T1000 (cell line): ENCODE data around the gene INS.

Experiments used
- DNase-seq: peaks from one replicate; lab custom pipeline; 2025; ENCODE audit warnings: mixed read lengths; lab: John Stamatoyannopoulos, UW

The INS gene

GRCh38 chr11:2164861-2165555, 4.0 kb upstream of the INS start:
- DNase-seq = no peak

DNA sequence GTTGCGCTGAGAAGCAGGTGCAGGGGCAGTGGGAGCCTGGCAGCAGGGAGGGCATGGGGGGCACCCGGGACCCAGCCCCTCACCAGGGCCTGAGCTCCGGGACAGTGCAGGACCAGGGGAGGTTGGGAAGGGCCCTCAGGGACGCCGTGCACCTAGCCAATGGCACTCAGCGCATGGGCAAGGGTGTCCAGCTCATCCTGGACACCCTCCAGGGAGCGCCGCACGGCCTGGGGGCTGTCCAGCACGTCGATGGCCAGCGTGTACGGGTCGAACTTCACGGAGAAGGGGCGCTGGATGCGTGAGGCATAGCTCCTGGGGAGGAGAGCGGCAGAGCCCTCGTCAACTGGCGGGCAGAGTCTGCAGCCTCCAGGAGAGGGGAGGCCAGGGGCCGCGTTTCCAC, 3.1 kb upstream of the INS start:
- DNase-seq = no peak

DNA sequence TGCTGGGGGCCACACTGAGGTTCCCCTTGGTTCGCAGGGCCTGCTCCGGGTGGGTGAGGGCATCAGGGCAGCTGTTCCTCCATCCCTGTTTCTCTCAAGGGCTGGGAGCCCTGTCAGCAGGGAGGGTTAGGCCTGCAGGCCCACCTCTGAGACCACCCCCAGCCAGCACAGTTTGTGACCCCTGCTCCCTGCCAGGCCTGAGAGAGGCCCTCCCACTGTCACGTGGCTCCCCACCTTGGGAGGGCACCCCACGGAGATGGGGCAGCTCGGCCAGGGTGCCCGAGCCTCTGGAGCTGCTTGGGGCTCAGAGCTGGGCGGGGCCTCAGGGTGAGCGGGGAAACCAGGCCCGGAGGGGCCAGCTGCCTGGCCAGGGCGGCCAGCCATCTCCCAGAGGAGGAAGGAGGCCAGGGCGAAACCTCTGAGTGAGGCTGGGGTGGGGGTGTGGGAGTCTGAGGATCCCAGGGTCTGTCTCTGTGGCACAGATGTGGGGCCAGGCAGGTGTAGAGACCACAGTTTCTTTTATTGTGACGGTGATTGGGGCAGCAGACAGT, 2.5 kb upstream of the INS start:
- no peak for DNase-seq

DNA sequence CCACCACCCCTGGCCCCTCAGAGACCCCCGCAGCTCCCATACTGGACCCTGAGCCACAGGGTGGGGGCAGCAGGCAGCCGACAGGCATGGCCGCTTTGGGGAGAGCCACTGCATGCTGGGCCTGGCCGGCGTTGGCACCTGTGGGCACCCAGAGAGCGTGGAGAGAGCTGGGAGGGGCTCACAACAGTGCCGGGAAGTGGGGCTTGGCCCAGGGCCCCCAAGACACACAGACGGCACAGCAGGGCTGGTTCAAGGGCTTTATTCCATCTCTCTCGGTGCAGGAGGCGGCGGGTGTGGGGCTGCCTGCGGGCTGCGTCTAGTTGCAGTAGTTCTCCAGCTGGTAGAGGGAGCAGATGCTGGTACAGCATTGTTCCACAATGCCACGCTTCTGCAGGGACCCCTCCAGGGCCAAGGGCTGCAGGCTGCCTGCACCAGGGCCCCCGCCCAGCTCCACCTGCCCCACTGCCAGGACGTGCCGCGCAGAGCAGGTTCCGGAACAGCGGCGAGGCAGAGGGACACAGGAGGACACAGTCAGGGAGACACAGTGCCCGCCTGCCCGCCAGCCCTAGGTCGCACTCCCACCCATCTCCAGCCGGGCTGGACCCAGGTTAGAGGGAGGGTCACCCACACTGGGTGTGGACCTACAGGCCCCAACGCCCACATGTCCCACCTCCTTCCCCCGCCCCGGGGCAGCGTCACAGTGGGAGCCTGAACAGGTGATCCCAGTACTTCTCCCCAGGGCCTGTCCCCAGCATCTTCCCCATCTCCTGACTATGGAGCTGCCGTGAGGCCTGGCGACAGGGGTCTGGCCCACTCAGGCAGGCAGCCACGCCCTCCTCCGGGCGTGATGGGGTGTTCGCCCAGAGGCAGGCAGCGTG, 1.2 kb downstream of the INS start:
- DNase-seq = no peak

DNA sequence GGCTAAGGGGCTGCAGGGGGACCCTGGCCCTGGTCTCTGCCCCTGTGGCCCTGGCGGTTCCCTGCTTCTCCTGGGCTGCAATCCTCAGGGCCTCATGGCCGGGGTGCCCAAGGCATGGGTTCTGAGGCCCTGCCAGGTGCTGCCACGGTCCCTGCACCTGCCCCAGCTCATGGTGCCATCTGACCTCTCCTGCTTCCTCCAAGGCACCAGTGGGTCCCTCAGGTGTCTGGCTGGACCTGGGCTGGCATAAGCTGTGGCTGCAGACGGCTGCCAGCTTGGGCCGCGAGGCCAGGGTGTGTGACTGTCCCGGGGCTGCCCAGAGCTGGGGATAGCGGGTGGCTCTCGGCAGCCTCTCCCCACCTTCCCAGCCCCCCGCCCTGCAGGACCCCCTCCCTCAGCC, 2.0 kb downstream of the INS start:
- no peak for DNase-seq

- DNase-seq = no peak
These were observed 2.7 kb downstream of the INS start for GRCh38 chr11:2158296-2158737.

DNA sequence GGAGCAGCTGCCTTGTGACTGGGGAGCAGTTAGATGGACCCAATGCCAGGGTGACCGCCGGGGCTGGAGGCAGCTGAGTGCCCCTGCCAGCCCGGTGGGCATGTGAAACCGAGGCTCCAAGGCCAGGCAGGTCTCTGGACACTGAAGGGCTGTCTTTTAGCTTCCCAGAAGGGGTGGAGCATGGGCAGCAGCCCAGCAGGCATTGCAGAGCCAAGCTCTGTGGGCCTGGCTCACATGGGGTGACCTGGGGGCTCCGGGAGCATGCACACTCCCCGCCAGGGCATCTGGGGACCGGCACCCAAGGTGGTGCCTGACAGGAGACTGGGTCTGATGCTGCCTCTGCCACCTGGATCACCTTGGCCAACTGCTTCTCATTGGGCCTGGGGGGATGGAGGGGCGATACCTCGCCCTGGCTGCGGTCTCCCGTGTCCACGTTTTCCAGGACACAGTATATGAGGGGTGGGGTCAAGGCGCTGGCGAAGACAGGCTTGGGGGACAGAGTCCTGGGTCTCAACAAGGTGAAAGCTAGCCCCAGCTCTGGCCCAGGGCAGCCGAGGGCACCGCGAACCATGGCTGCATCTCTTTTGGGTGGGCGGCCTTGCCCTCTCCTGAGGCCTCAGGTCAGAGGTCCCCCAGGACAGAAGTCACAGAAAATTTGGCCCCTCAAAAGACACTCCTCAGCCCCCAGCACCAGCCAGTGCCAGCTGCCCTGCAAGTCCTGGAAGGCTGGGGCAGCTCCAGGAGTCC, 3.5 kb downstream of the INS start:
- DNase-seq = no peak

DNA sequence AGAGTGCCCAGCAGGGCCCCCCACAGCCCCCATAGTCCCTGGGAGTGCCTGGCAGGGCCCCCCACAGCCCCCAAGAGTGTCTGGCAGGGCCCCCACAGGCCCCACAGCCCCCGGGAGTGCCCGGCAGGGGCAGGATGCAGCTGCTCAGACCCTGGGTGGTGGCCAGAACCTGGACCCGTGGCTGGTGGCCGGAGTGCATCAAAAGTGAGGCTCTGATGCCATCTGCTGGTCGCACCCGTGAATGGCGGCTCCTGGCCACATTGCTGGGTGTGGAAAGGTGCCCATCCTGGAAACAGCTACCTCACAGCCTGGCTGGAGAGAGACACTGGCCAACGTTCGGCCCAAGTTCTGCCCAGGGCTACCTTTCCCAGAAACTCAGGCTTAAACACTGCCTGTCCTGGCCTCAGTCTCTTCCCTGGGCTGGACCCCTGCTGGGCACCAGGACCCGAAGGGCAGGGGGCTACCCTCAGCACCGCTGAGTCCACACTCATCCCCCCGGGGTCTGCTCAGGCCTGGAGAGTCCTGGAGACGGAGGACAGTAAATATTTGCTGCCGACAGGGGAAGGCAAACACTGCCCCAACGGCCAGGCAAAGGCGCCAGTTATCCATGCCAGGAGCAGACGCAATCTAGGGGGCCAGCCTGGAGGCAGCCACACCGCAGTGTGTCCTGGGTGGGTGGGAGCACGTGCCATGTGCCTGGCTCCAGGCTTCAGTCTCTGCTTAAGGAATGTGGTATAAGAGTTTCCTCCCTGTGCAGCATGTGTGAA, 4.4 kb downstream of the INS start:
- DNase-seq = no peak

DNA sequence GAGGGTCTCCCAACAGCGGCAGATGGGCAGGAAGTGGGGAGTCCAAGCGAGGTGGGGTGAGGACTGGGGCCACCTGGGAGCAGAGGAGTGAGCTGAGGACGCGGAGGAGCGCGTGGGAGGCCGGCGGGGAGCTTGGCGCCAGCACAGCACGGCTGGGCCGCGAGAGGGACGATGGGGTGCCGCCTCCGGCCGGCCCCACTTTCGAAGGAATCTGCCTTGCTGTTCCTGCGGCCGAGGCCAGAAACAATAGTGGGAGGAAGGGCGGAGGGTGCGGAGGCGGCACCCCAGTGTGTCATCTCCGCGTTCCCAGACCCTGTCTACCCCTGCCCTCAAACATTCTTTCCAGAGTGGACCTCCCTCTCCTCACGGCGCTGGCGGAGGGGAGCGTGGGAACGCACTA, 5.5 kb downstream of the INS start:
- DNase-seq = no peak

- DNase-seq = no peak
These were observed 6.1 kb downstream of the INS start for GRCh38 chr11:2154889-2155288.

- no peak for DNase-seq
These were observed 6.8 kb downstream of the INS start for GRCh38 chr11:2154195-2154585.

DNA sequence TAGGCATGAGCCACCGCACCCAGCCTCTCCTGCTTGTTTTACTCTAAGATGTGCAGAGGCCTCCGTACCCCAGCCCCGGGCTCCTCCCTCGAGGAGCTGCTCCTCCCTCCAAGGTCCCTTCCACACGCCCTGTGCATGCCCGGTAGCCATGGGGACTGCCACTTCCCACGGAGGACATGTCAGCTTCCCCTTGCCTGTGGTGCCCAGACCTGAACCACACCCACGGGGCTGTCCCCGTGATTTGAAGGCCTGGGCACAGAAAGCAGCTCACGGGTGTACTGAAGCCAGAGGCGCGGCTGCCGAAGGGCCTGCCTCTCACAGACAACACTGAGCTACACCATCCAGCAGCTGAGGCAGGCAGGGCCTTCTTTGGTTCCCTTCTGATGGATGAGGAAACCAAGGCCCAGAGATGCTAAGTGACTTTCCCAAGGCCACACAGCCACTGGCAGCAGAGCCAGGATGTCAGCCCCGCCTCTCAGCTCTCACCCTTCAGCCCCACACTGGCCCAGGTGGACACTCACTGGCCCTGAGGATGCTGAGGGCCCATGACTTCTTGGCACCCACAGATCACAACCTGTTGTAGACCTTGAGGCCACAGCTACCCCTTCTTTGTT, 7.3 kb downstream of the INS start:
- DNase-seq = no peak

DNA sequence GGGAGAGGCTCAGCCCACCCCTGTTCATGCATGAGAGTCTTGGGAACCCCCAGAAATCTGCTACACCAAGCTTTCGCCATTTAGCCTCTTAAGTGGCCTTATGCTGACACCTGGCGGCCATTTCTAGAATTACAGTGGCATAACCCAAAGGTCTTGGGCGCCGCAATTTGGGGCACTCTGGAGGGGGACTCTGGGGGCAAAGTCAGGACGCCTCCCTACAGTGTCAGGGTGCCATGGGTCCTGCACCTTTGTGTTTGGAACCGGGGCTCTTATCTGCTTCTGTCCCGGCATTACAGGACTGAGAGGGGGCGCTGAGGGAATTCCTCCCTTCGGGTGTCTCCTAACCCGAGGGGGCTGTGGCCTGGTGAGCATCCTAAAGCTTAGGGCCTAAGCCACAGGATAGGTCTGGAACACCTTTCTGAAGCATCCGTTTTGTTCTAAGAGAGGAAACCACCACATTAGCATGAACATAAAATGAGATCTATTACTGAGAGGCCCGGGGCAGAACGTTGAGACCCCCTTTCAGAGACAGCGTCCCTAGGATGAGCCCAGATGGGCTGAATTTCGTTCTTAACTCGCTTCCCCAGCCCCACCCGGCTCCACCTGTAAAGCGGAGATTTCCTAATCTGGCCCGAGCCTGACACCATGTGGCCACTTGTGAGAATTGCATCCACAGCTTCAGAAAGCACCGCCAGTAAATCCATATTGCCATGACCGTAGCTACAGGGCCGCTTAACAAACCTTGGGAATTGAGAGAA, 9.3 kb downstream of the INS start:
- peak; percentile 30 for DNase-seq

DNA sequence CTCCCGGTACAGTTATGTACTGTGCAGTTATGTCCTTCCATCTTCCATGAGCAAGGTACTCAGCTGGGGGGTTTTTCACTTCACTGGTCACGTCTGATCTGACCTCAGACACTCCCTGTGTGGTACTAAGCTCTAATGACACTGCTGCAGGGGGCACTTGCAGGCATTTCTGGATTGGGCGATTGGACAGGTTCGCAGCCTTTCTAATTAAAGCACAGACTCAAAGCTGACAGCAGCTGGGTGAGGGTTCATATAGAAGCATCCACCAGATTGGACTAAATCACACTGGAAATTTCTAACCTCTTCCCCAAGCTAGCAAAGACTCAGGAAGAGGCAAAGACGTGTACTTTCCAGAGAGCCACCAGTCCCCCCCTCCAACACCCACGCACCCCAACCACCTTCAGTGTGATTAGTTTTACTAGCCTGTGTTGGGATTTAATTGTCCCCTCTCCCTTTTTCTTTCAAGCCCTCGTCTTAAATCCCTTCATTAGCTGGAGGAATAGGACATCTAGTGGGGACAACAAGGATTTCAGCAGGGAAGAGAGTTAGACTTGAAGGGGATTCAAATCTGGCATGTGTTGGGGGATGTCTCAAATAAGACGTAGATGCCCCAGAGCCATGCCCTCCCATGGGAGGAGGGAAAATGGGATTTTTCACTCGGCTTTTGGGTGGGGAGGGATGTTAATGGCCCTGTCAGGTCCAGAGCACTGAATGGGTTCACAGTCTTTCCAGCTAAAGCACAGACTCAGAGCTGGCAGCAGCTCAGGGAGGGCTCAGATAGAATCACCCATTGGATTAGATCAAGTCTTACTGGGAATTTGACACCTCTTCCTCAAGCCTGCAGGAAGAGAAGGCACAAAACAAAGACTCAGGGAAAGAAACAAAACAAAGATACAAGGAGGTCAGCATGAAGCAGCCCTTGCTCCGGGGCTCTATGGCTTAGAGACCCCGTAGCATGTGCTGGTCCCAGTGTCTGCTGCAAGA, 10.9 kb downstream of the INS start:
- DNase-seq = no peak

DNA sequence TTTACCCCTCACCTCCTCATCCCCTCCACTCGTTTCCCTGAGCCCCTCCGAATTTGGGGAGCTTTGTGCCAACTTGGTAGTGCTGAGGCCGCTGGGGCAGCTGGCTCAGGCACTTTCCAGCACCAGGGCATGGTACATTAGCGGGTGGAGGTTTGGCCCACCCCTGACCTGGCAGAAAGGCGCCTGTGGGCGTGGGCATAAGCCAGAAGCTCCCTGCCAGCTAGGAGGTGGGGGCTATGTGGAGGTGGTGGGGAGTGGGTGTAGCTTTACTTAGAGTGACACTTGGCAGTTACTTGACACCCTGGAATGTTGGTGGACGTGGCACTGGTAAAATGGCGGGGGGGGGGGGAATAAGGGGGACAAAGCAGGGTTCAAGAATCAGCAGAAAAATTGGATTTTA, 11.5 kb downstream of the INS start:
- DNase-seq = no peak

DNA sequence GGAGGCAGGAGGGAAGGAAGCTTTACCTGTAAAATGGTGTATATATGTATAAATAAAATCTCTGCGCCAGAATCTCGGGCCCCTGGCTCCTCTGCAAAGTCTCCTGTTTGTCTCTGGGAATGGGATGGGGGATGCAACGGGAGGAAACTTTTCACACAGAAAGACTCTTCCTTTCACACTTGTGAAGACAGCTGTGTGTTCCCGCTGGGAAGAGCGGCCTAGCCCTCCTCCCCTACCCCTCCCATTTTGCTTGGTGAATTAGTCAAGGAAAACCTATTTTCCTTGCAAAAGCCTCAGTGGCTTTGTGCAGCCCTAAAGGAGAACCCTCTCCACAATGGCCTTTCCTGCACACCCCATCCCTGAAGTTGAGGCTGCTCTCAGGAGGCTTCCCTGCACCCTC, 12.4 kb downstream of the INS start:
- DNase-seq = no peak

GRCh38 chr11:2147391-2147790, 13.6 kb downstream of the INS start:
- DNase-seq = no peak

- no peak for DNase-seq
These were observed 15.0 kb downstream of the INS start for GRCh38 chr11:2146051-2146450.

DNA sequence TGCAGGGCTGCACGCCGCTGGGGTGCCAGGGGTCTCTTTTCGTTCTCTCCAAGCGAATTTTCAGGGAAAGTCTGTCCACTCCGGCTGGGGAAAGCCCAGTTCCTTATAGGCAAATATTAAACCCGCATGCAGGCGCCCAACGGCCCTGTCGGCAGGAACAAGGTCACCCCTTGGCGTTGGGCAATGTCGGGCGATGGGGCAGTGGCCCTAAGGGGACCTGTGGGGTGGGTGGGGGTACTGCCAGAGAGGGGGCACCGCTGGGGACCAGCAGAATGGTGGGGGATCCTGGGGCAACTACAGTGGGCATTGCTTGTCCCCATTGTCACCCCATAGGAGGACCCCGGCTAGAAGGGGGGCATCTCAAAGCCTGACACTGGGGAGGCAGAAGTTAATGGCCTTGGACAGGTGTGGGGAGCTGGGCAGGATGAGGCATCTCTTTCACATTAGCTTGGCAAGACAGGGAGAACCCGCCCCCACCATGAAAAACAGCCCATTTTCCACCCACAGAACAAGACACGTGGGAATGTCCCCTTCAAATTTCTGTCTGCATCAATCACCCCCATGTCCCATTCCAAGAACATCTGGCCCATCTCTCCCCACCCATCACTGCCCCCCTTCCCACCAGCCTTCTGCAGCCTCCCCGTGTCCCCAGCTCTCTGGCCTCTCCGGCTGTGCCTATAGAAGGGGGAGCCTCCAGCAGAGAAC, 16.3 kb downstream of the INS start:
- no peak for DNase-seq
